ENCODE results near the gene IGLL5. TPM values are rescaled to one million over a fixed set of nuclear protein-coding genes. Genes with fewer than 3 reads are reported as not detected.

IGLL5 gene
- total RNA-seq, 2 donors from 2014 or later, result 0.59 to 1.4 TPM

DNA sequence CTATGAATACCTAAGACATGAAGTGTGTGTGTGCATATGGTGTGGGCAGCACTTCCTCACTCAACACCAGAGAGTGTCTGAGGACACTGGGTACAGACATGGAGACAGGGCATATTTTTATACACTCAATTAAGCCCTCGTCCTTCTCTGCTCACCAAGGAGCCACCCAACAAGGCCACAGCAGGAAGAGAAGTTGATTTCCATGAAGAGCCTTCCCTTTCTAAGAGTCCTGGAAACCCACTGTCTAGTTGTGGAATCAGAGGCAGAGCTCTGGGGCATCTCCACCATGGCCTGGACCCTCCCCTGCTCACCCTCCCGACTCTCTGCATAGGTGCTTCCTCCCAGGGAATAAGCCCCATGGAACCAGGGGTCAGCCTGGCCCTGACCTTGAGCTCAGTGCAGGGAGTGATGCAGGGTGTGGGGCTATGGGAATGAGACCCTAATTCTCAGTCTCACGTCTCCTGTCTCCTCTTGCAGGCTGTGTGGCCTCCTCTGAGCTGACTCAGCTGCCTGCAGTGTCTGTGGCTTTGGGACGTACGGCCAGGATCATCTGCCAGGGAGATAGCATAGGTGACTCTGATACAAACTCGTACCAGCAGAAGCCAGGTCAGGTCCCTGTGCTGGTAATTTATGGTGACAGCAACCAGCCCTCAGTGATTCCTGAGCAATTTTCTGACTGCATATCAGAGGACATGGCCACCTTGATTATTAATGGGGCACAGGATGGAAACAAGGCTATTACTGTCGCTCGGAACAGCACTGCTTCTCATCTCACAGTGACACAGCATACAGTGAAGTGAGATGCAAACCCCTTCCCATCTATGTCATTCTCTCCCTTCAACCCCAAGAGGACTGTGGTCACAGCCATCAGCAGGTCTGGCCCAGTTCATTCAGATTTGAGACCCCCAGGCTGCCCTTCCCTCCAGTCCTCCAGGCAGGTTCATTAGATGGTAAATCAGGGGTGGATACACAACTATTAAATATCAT, 14.6 kb upstream of the IGLL5 start:
- Histone ChIP-seq H3K27me3 (no peaks in the 10 kb centered on the region), H3K4me1 (no peaks in the 10 kb centered on the region), H3K27ac (no peak overlapping the region), H3K4me3 (no peak overlapping the region), H3K36me3 (no peaks in the 10 kb centered on the region), H3K9me3 (peaks cover 0 to 14% of the 10 kb centered on the region in 2 donors)
- TF ChIP-seq, protein P1, sequence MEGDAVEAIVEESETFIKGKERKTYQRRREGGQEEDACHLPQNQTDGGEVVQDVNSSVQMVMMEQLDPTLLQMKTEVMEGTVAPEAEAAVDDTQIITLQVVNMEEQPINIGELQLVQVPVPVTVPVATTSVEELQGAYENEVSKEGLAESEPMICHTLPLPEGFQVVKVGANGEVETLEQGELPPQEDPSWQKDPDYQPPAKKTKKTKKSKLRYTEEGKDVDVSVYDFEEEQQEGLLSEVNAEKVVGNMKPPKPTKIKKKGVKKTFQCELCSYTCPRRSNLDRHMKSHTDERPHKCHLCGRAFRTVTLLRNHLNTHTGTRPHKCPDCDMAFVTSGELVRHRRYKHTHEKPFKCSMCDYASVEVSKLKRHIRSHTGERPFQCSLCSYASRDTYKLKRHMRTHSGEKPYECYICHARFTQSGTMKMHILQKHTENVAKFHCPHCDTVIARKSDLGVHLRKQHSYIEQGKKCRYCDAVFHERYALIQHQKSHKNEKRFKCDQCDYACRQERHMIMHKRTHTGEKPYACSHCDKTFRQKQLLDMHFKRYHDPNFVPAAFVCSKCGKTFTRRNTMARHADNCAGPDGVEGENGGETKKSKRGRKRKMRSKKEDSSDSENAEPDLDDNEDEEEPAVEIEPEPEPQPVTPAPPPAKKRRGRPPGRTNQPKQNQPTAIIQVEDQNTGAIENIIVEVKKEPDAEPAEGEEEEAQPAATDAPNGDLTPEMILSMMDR (IDR thresholded peaks at IDR 0.05), result no peak
- DNase-seq (ENCODE audit: low spot score), result no peak

GRCh38 chr22:22877523-22878210, 9.9 kb upstream of the IGLL5 start:
- H3K36me3 ChIP-seq, result no peaks in the 10 kb centered on the region
- peaks cover 0 to 14% of the 10 kb centered on the region in 2 donors for H3K9me3 ChIP-seq
- no peak for DNase-seq (ENCODE audit: low spot score)
- no peak overlapping the region for H3K27ac ChIP-seq
- no peak overlapping the region for H3K4me3 ChIP-seq
- no peaks in the 10 kb centered on the region for H3K27me3 ChIP-seq
- TF ChIP-seq, protein P1 (IDR thresholded peaks at IDR 0.05), result peak; percentile 17 to 66
- H3K4me1 ChIP-seq, result no peaks in the 10 kb centered on the region

DNA sequence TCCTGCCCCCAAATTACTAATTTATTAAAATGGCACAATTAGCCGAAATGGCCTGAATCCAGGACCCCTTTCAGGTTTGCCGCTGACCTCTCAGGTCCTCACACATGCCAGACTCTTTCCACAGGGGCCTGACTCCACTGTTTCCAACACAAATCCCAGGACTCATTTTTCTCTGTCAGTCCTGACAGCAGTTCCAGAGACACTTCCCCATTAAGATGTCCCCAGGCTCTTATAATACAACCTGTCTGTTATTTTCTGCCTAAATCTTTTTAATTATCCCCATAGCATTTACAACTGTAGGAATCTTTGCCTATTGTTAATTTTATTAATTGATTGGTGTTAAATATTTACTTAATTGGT, 9.4 kb upstream of the IGLL5 start:
- peaks cover 0 to 14% of the 10 kb centered on the region in 2 donors for H3K9me3 ChIP-seq
- H3K36me3 ChIP-seq, result no peaks in the 10 kb centered on the region
- H3K27me3 ChIP-seq, result no peaks in the 10 kb centered on the region
- TF ChIP-seq, protein P1 (IDR thresholded peaks at IDR 0.05), result no peak
- no peak overlapping the region for H3K27ac ChIP-seq
- H3K4me1 ChIP-seq, result no peaks in the 10 kb centered on the region
- H3K4me3 ChIP-seq, result no peak overlapping the region
- no peak for DNase-seq (ENCODE audit: low spot score)

GRCh38 chr22:22878801-22879674, 8.6 kb upstream of the IGLL5 start:
- H3K27me3 ChIP-seq, result no peaks in the 10 kb centered on the region
- no peaks in the 10 kb centered on the region for H3K4me1 ChIP-seq
- H3K36me3 ChIP-seq, result no peaks in the 10 kb centered on the region
- peaks cover 0 to 12% of the 10 kb centered on the region in 2 donors for H3K9me3 ChIP-seq
- no peak overlapping the region for H3K27ac ChIP-seq
- no peak for DNase-seq (ENCODE audit: low spot score)
- H3K4me3 ChIP-seq, result no peak overlapping the region
- TF ChIP-seq, protein P1 (IDR thresholded peaks at IDR 0.05), result no peak

DNA sequence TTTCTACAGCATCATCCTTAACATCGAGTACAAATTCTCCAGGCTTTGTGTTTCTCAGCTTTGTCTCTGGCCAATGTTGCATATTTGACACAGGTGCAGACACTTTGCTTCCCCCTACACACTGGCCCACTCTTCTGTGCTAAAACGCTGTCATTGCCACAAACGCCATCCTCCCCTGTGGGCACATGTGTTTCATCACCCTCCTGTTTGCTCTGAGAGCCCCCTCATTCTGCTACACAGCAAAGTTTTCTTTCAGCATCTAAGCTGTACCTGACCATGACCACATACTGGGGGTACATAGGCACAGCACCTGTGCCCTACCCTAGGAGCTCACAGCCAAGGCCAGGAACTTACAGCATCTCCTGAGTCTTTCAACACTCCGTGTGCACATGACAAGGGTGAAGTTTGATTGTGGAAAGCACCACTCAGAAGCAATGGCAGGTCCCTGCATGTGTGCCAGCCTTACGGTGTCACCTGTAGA, 7.9 kb upstream of the IGLL5 start:
- Histone ChIP-seq H3K9me3 (peaks cover 0 to 5% of the 10 kb centered on the region in 2 donors), H3K27me3 (no peaks in the 10 kb centered on the region), H3K36me3 (no peaks in the 10 kb centered on the region), H3K4me3 (no peak overlapping the region), H3K4me1 (no peaks in the 10 kb centered on the region), H3K27ac (no peak overlapping the region)
- TF ChIP-seq, protein P1 (IDR thresholded peaks at IDR 0.05), result no peak
- no peak for DNase-seq (ENCODE audit: low spot score)

All from right atrium auricular region (tissue), 2 donors.